Measurements from ENCODE around the gene FMNL2. TPM values are rescaled to one million over a fixed set of nuclear protein-coding genes. Genes with fewer than 3 reads are reported as not detected.

The FMNL2 gene
- total and polyA plus RNA-seq, 4 experiments from 2014 or later: 0.06 to 1.6 (median 0.94) TPM; not detected in 1

- H3K9me3 Mint-ChIP-seq: no peaks in the 10 kb centered on the region
- DNase-seq: no peak
- H3K27me3 ChIP-seq (ENCODE audit: insufficient read depth, low read length): no peaks in the 10 kb centered on the region
- H3K27me3 Mint-ChIP-seq: peaks cover 0 to 2% of the 10 kb centered on the region in 2 donors
- H3K36me3 Mint-ChIP-seq: no peaks in the 10 kb centered on the region
- H3K4me3 Mint-ChIP-seq: no peak overlapping the region
- no peak overlapping the region for H3K27ac Mint-ChIP-seq
- ChIA-PET CTCF (ENCODE audit: partially characterized antibody) (interaction anchor here (0.6 kb wide), 1 partner anchor 8 kb away, joined by 4 read pairs; no protein-coding TSS in a partner anchor), POLR2A (ENCODE audit: partially characterized antibody) (no interaction called here)
- H3K27ac ChIP-seq (ENCODE audit: low read depth, low read length): no peak overlapping the region
- peaks cover 0 to 3% (median 0%) of the 10 kb centered on the region in 4 donors for H3K4me1 Mint-ChIP-seq
- H3K4me3 ChIP-seq (ENCODE audit: low read length in 2 of 2): no peak overlapping the region
- no peaks in the 10 kb centered on the region for H3K4me1 ChIP-seq (ENCODE audit: insufficient read depth, low read length)
- H3K9me3 ChIP-seq (ENCODE audit: control insufficient read depth in 1 of 2, low read length in 2 of 2): no peaks in the 10 kb centered on the region
- no peaks in the 10 kb centered on the region for H3K36me3 ChIP-seq (ENCODE audit: insufficient read depth, low read length)
- intact Hi-C loops (cut with micrococcal nuclease): no loop called here
Measured at GRCh38 chr2:152594792-152595191, 259.8 kb downstream of the FMNL2 start.

GRCh38 chr2:152598975-152599759 is 264.2 kb downstream of the FMNL2 start:
- ChIA-PET POLR2A (ENCODE audit: partially characterized antibody) (no interaction called here), CTCF (ENCODE audit: partially characterized antibody) (interaction anchor here (1.2 kb wide), 1 partner anchor 11 kb away, joined by 3 read pairs; no protein-coding TSS in a partner anchor)
- no peak for DNase-seq
- no peaks in the 10 kb centered on the region for H3K36me3 Mint-ChIP-seq
- H3K4me1 Mint-ChIP-seq: peaks cover 0 to 3% (median 1%) of the 10 kb centered on the region in 4 donors
- H3K27ac Mint-ChIP-seq: no peak overlapping the region
- peaks cover 0 to 2% of the 10 kb centered on the region in 2 donors for H3K27me3 Mint-ChIP-seq
- H3K4me3 Mint-ChIP-seq: no peak overlapping the region
- Histone ChIP-seq H3K27me3 (ENCODE audit: insufficient read depth, low read length) (no peaks in the 10 kb centered on the region), H3K4me3 (ENCODE audit: low read length in 2 of 2) (no peak overlapping the region), H3K4me1 (ENCODE audit: insufficient read depth, low read length) (no peaks in the 10 kb centered on the region), H3K9me3 (ENCODE audit: control insufficient read depth in 1 of 2, low read length in 2 of 2) (no peaks in the 10 kb centered on the region), H3K36me3 (ENCODE audit: insufficient read depth, low read length) (no peaks in the 10 kb centered on the region), H3K27ac (ENCODE audit: low read depth, low read length) (no peak overlapping the region)
- H3K9me3 Mint-ChIP-seq: no peaks in the 10 kb centered on the region
- intact Hi-C loops (cut with micrococcal nuclease): no loop called here

GRCh38 chr2:152600051-152600657 is 265.2 kb downstream of the FMNL2 start:
- peaks cover 0 to 2% (median under 1%) of the 10 kb centered on the region in 4 donors for H3K4me1 Mint-ChIP-seq
- no peaks in the 10 kb centered on the region for H3K36me3 ChIP-seq (ENCODE audit: insufficient read depth, low read length)
- H3K36me3 Mint-ChIP-seq: no peaks in the 10 kb centered on the region
- peaks cover 0 to 2% of the 10 kb centered on the region in 2 donors for H3K27me3 Mint-ChIP-seq
- CTCF ChIA-PET (ENCODE audit: partially characterized antibody): no interaction called here
- POLR2A ChIA-PET (ENCODE audit: partially characterized antibody): no interaction called here
- H3K9me3 ChIP-seq (ENCODE audit: control insufficient read depth in 1 of 2, low read length in 2 of 2): no peaks in the 10 kb centered on the region
- no peak for DNase-seq
- H3K27ac ChIP-seq (ENCODE audit: low read depth, low read length): no peak overlapping the region
- H3K27ac Mint-ChIP-seq: no peak overlapping the region
- no peaks in the 10 kb centered on the region for H3K27me3 ChIP-seq (ENCODE audit: insufficient read depth, low read length)
- H3K4me3 Mint-ChIP-seq: no peak overlapping the region
- H3K4me1 ChIP-seq (ENCODE audit: insufficient read depth, low read length): no peaks in the 10 kb centered on the region
- H3K9me3 Mint-ChIP-seq: no peaks in the 10 kb centered on the region
- no peak overlapping the region for H3K4me3 ChIP-seq (ENCODE audit: low read length in 2 of 2)
- intact Hi-C loops (cut with micrococcal nuclease): no loop called here

GRCh38 chr2:152600697-152601096 is 265.7 kb downstream of the FMNL2 start:
- no peak overlapping the region for H3K27ac ChIP-seq (ENCODE audit: low read depth, low read length)
- H3K9me3 ChIP-seq (ENCODE audit: control insufficient read depth in 1 of 2, low read length in 2 of 2): no peaks in the 10 kb centered on the region
- no peaks in the 10 kb centered on the region for H3K4me1 ChIP-seq (ENCODE audit: insufficient read depth, low read length)
- ChIA-PET POLR2A (ENCODE audit: partially characterized antibody) (no interaction called here), CTCF (ENCODE audit: partially characterized antibody) (no interaction called here)
- DNase-seq: no peak
- no peaks in the 10 kb centered on the region for H3K36me3 ChIP-seq (ENCODE audit: insufficient read depth, low read length)
- no peak overlapping the region for H3K4me3 ChIP-seq (ENCODE audit: low read length in 2 of 2)
- H3K4me1 Mint-ChIP-seq: peaks cover 0 to 2% (median under 1%) of the 10 kb centered on the region in 4 donors
- intact Hi-C loops (cut with micrococcal nuclease): no loop called here
- H3K4me3 Mint-ChIP-seq: no peak overlapping the region
- H3K27me3 ChIP-seq (ENCODE audit: insufficient read depth, low read length): no peaks in the 10 kb centered on the region
- H3K36me3 Mint-ChIP-seq: no peaks in the 10 kb centered on the region
- no peaks in the 10 kb centered on the region for H3K9me3 Mint-ChIP-seq
- H3K27me3 Mint-ChIP-seq: peaks cover 0 to 2% of the 10 kb centered on the region in 2 donors
- no peak overlapping the region for H3K27ac Mint-ChIP-seq

GRCh38 chr2:152602750-152603149 is 267.8 kb downstream of the FMNL2 start:
- no peaks in the 10 kb centered on the region for H3K4me1 ChIP-seq (ENCODE audit: insufficient read depth, low read length)
- H3K9me3 ChIP-seq (ENCODE audit: control insufficient read depth in 1 of 2, low read length in 2 of 2): no peaks in the 10 kb centered on the region
- Mint-ChIP-seq H3K4me1 (peaks cover 0 to 2% (median under 1%) of the 10 kb centered on the region in 4 donors), H3K36me3 (no peaks in the 10 kb centered on the region), H3K9me3 (no peaks in the 10 kb centered on the region), H3K4me3 (no peak overlapping the region), H3K27ac (no peak overlapping the region), H3K27me3 (peaks cover 0 to 2% of the 10 kb centered on the region in 2 donors)
- no peak overlapping the region for H3K27ac ChIP-seq (ENCODE audit: low read depth, low read length)
- ChIA-PET CTCF (ENCODE audit: partially characterized antibody) (interaction anchor here (0.6 to 1.0 kb wide), 2 partner anchors 8 to 33 kb away, joined by 3 to 4 read pairs; no protein-coding TSS in a partner anchor), POLR2A (ENCODE audit: partially characterized antibody) (no interaction called here)
- no peaks in the 10 kb centered on the region for H3K36me3 ChIP-seq (ENCODE audit: insufficient read depth, low read length)
- H3K27me3 ChIP-seq (ENCODE audit: insufficient read depth, low read length): no peaks in the 10 kb centered on the region
- intact Hi-C loops (cut with micrococcal nuclease): no loop called here
- DNase-seq: no peak
- no peak overlapping the region for H3K4me3 ChIP-seq (ENCODE audit: low read length in 2 of 2)

- Histone ChIP-seq H3K36me3 (ENCODE audit: insufficient read depth, low read length) (no peaks in the 10 kb centered on the region), H3K4me1 (ENCODE audit: insufficient read depth, low read length) (no peaks in the 10 kb centered on the region), H3K27ac (ENCODE audit: low read depth, low read length) (no peak overlapping the region), H3K4me3 (ENCODE audit: low read length in 2 of 2) (no peak overlapping the region), H3K9me3 (ENCODE audit: control insufficient read depth in 1 of 2, low read length in 2 of 2) (no peaks in the 10 kb centered on the region), H3K27me3 (ENCODE audit: insufficient read depth, low read length) (no peaks in the 10 kb centered on the region)
- H3K27me3 Mint-ChIP-seq: no peaks in the 10 kb centered on the region
- ChIA-PET POLR2A (ENCODE audit: partially characterized antibody) (no interaction called here), CTCF (ENCODE audit: partially characterized antibody) (interaction anchor here (0.6 kb wide), 1 partner anchor 9 kb away, joined by 4 read pairs; no protein-coding TSS in a partner anchor)
- no peaks in the 10 kb centered on the region for H3K9me3 Mint-ChIP-seq
- intact Hi-C loops (cut with micrococcal nuclease): no loop called here
- H3K36me3 Mint-ChIP-seq: no peaks in the 10 kb centered on the region
- peaks cover 0 to 2% (median under 1%) of the 10 kb centered on the region in 4 donors for H3K4me1 Mint-ChIP-seq
- no peak overlapping the region for H3K4me3 Mint-ChIP-seq
- DNase-seq: no peak
- H3K27ac Mint-ChIP-seq: no peak overlapping the region
Measured at GRCh38 chr2:152603166-152603565, 268.2 kb downstream of the FMNL2 start.

GRCh38 chr2:152606081-152606480 is 271.1 kb downstream of the FMNL2 start:
- ChIA-PET POLR2A (ENCODE audit: partially characterized antibody) (no interaction called here), CTCF (ENCODE audit: partially characterized antibody) (interaction anchor here (1.2 to 1.3 kb wide), 3 partner anchors 27 to 430 kb away, joined by 3 to 5 read pairs (median 5); partner anchors contain the start of gene STAM2)
- H3K4me1 Mint-ChIP-seq: peaks cover 0 to 2% (median under 1%) of the 10 kb centered on the region in 4 donors
- H3K36me3 ChIP-seq (ENCODE audit: insufficient read depth, low read length): no peaks in the 10 kb centered on the region
- H3K9me3 Mint-ChIP-seq: no peaks in the 10 kb centered on the region
- no peak overlapping the region for H3K4me3 ChIP-seq (ENCODE audit: low read length in 2 of 2)
- intact Hi-C loops (cut with micrococcal nuclease): no loop called here
- H3K27ac Mint-ChIP-seq: no peak overlapping the region
- no peaks in the 10 kb centered on the region for H3K27me3 ChIP-seq (ENCODE audit: insufficient read depth, low read length)
- H3K9me3 ChIP-seq (ENCODE audit: control insufficient read depth in 1 of 2, low read length in 2 of 2): no peaks in the 10 kb centered on the region
- H3K4me3 Mint-ChIP-seq: no peak overlapping the region
- no peaks in the 10 kb centered on the region for H3K36me3 Mint-ChIP-seq
- no peak for DNase-seq
- no peak overlapping the region for H3K27ac ChIP-seq (ENCODE audit: low read depth, low read length)
- H3K27me3 Mint-ChIP-seq: peaks cover 0 to 2% of the 10 kb centered on the region in 2 donors
- no peaks in the 10 kb centered on the region for H3K4me1 ChIP-seq (ENCODE audit: insufficient read depth, low read length)

All from CD4-positive, alpha-beta memory T cell (primary cell).